HG02970 (cell line): Measurements from ENCODE around the gene MAN1A2.

Source experiments
- ATAC-seq: cut with Tn5 transposase; IDR thresholded peaks from one replicate; pipeline ENCODE4 v1.9.1; 2021; ENCODE audit warnings: mild to moderate bottlenecking, moderate library complexity, moderate number of reproducible peaks; ENCODE audit not compliant: unreplicated experiment, low FRiP score

The MAN1A2 gene

DNA sequence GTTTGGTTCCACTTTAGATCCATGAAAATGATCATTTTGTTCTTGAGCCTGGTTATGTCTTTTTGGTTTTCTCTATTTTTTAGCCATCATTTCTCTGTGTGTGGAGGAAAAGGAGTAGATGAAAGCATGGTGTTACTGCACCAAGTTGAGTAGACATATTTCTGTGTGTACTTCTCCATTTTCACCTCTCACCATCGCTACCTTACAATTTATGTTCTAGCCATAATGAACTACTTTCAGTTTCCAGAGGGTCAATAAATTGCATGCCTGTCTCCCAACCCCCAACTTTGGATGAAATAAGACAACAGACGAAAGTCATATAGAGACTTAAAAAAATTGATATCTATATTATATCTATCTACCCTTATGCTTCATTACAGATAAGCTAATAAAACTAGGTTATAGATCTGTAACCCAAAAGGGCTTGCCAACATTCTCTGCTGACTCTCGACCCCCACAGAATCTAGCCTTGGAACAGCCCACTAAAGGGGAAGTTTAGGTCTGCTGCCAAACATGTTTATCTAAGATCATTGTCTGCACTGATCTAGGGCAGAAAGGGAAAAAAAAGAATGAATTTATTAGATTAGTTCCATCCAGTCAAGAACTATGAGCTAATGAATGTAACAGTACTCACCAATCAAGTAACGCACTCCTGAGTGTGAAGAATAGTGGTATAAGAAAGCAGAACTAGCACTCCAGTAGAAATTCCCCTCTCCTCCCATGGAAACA is 7.5 kb upstream of the MAN1A2 start:
- ATAC-seq = no peak

DNA sequence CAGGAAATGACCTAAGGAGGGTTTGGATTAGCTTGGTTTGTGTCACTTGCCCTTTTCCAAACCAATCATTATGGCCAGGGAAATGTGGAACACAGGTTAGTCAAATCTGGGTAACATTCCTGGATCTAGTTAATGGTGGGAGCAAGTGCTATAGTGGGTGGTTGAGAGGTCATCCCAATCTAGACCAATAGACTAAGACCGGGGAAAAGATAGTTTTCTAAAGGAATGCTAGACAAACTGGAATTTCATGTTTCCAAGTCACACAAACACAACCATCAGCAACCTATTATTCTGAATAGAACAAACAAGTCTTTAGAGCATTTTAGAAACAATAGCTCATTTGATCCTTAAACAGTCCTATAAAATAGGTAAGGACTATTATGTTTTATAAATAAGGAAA is 4.3 kb upstream of the MAN1A2 start:
- no peak for ATAC-seq

DNA sequence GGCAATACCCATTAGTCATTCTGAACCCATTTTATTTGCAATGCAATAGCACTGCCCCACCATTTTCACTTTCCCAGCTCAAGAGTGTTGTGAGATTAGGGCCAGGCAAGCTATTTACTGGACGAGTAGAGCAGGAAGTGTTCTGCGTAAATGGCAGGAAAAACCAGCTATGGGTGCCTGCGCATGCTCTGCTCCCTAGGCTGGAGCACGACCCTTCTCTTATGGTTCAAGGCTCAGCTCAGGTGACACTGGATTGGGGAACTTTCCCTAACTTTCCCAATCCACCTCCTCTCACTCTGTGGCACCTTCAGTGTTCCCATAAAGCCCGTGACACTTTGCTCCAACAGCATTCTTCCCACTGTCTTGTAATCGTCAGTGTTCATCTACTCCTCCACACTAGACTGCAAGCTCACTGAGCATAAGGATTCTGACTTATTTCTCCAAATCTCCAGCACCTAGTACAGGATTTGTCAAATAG is 3.6 kb upstream of the MAN1A2 start:
- ATAC-seq = no peak

DNA sequence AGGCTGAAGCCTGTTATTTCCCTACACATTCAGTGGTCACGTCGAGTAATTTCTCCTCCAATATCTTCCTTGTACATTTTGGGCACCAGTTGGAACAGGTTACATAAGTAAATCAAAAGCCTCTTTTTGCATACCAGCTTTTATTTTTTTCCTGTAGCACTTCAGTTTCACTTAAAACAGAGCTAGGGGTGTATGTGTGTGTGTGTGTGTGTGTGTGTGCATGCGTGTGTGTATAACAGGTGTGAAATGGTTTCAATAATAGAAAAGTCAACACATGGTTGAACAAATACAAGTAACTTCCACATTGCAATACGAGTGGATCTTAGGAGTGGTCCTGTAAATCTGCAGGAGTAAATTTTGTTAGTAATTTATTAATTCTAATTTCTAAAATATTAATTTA is 3.0 kb upstream of the MAN1A2 start:
- no peak for ATAC-seq

DNA sequence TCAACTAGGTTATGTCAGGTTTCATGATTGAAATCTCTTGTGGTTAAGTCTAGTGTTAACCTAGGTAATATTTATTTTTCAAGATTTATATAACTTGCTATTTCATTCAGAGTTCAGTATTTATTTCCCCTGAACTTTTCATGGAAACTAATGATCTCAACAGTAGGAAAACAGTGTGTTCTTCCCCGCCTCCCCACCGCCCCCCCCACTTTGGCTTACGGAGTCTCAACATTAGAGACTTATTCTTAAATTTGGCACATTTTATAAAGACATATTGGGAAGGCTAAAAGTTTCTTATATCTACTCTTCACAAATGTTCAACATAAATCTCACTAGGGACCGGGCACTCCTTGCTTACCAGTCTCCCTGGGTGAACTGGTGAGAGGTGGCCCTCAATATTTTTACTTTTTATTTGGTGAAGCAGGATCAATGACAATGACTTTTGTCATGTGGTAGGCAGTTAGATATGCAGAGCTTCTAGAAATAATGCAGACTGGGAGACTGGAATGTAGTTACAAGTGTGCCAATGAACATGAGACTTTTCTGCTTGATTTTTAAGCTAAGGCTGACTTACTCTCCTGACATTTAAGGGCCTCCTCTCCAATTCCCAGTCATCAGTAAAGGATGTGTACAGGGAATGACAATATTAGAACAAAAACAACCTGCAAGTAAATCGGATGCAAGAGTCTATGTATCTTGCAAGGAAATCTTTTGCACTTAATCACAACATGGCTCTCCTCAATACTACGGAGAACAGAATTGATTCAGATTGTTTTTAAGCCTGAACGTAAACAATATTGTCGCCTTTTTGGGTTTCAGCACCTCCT is 1.7 kb upstream of the MAN1A2 start:
- ATAC-seq = no peak

DNA sequence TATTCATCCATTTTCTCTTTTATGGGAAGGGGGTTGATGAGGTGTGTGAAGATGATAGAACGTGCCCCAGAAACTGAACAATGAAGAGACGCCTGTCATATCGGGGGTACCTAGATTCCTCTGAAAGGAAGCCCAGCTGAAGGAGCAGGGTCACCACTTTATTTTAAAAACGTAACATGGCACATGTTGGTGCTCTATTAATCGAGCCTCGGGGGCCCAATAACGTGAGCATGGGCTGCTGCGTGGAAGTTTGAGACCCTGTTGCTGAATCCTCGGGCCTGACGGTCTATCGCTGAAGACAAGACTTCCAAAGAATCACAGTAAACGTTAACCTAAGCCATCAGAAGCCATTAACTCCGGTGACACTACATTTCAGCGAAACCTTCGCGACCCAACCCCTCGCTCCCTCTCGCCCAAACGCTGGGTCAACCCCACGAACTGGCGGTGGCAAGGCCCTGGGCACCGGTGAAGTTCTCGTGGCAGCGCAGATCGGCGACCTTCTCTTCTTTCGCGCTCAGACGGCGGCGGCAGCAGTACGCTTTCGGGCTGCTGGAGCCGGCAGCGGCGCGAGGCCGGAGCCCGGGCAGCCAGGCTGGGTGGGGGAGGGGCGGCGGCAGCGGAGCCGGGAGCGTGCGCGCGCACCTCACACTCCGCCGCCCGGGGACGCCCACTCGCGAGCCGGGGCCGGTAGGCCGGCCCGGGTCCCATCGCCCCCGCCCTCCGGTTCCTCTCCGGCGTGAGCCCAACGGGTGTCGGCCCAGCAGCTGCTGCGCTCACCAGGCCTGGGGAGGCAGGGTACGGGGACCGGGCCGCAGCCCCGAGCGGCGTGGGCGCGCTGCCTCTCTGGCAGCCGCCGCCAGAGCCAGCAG is 838 bp upstream of the MAN1A2 start:
- peak; percentile 56 for ATAC-seq

DNA sequence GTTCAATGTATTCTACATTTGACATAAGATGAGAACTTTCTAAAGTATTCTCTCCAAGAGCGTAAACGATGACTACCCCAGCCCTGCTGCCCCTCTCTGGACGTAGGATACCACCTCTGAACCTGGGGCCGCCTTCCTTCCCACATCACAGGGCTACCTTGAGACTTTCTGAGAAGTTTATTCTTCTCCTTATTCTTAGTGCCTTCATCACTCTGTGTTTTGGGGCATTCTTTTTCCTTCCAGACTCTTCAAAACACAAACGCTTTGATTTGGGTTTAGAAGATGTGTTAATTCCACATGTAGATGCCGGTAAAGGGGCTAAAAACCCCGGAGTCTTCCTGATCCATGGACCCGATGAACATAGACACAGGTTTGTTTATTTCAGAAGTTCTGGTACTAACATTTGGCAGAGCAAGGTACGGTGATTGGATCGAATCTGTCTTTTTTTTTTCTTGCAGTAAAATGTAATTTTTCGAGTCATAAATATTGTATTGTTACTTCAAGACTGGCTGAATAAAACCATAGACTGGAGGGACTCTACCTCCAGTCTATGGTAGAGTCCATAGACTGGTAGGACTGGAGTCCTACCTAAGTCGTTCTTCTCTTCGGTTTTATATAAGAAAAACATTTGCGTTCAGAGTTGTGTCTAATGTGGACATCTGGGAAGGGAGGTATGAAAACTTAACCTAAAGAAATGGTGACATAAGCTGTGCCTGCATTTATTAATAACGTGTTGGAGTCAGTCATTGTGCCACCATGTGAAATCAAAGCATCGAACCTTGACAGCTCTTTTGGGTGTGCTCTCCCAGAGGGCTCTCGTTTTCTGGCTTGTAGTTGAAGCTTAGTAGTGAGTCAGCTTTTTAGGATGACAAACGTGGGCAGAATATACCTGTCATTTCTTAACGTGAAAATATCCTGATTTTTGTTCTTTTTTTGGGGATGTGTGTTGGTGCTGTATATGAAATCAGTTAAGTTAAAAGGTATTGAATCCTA is 1.2 kb downstream of the MAN1A2 start:
- no peak for ATAC-seq

DNA sequence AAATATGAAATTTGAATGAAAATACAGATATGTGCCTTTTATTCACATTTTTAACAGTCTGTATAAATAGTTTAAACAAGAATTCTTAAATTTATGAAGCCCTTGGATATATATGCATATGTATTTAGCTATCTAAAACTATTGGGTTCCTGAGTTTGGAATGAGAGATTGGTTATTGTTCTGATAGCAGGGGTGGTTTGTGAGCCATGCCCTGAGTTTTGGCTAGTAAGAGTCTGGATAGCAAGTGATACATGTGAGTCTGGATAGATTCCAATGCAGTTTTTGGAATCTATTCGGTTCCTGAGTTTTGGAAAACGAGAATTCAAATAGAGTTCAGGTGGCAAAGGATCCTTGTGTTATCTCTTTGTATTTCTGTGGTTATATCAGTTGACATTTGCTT is 2.8 kb downstream of the MAN1A2 start:
- no peak for ATAC-seq

DNA sequence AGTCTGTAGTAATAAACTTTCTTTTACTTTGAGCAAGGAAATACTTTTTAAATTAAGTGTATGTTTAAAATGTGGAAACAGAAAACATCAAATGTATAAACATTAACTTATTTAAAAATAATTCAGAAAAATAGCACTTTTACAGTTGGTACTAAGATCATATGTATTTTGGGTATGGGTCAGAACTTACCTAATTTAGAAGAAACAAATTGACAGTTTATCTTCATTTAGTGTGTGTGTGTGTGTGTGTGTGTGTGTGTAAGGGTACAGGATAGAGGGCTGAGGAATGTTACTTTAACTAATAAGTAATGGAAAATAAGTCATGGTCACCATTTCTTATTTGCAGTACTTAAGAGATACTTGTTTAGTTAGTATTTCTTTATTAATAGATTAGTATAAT is 3.3 kb downstream of the MAN1A2 start:
- ATAC-seq = no peak

DNA sequence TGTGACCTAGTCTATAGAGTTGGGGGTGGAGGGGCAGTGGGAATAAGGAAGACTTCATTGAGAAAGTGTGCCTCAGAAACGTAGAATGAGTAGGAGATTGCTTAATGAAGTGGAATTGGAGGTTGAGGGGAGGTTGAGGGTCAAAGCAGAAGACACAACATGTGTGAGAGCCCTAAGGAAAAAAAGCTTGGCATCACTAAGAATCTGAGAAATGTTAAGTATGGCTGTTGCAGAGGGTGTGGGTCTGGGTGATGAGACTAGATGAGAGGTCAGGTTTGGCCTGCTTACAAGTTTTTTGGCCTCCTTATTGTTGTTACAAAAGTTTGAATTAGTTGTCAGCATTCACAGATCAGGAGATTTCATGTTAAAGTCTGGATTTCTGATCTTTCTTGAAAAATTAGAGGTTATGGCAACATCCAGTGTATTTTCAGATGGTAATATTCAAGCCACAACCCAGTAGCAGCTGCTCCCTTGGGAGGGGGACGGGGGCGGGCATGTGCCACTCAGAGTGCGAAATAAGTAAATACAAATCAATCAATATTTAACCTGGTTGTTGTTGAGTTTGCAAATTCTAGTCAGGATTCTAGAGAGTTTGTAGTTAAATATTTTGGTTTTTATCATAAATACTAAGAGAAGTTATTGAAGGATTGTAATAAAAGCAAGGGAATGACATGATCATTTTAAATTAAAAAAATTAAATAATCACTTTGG is 4.3 kb downstream of the MAN1A2 start:
- ATAC-seq = no peak

DNA sequence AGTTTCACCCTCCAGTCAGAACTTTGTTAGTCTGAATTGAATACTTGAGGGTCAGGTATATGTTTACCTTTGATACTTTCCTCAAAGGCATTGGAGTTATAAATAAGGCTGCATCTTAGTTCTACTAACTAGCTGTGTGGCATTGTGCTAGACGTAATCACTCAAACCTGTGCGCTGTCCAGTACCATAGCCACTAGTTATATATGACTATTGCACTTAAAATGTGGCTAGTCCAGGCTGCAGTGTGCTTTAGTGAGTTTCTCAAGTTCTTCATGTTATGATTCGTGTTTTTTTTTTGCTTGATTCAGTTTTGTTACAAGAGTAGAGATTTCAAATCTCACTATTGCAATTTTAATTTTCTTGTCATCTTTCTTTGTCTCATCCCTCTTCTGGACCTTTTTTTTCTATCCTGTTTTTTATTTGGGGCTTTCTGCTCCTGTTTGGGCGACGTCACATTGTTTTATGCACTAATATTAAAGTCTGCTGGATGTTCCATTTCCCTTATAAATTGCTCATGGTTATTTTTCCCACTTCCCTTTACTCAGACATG is 5.7 kb downstream of the MAN1A2 start:
- no peak for ATAC-seq

DNA sequence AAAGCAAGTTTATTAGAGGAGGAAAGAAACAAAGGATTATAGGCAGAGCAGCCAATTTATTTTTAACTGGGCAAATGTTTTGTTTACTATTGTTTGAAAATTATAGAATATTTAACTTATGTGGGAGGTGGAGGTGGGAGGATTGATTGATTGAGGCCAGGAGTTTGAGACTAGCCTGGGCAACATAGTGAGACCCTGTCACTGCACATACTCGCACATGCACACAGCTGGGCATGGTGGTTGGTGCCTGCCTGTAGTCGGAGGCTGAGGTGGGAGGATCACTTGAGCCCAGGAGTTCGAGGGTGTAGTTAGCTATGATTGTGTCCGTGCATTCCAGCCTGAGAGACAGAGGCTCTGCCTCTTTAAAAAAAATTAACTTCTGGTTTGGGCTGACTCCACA is 6.7 kb downstream of the MAN1A2 start:
- no peak for ATAC-seq

DNA sequence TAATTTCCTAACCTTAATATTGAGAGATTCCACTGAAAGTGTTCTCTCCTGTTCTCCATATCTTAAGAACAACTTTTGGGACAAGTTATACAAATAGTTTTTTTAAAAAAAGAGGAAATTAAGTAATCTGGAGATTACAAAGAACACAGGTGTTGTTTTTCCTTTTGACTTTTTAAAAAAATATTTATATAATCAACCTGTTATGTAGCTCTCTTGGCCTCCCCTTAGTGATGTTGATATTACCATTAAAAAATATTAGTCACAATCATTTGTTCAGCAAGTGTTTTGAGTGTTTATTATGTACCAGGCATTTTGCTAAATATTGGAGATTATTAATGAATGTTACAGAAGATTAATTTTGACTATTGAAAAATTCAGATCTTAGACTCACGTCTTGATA is 8.1 kb downstream of the MAN1A2 start:
- ATAC-seq = no peak

DNA sequence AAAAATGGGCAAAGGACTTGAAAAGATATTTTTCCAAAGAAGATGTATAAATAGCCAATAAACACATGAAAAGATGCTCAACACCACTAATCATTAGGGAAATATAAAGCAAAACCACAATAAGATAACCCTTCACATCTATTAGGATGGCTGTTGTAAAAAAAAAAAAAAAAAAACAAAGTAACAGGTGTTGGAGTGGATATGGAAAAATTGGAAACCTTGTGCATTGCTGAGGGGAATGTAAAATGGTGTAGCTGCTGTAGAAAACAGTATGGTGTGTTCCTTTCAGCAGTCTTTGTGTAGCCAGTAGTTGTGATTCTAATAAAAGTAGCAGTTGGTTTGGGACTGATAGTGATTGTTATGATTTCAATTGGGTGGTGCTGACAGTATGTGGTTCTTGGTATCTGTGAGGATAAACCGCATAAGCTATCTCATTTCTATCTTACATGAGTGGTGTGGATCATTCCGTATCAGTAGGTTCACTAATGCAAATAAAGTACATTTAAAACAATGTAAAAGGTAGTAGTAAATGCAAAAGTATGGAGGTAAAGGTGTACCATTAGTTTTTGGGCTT is 19.9 kb downstream of the MAN1A2 start:
- ATAC-seq = no peak

DNA sequence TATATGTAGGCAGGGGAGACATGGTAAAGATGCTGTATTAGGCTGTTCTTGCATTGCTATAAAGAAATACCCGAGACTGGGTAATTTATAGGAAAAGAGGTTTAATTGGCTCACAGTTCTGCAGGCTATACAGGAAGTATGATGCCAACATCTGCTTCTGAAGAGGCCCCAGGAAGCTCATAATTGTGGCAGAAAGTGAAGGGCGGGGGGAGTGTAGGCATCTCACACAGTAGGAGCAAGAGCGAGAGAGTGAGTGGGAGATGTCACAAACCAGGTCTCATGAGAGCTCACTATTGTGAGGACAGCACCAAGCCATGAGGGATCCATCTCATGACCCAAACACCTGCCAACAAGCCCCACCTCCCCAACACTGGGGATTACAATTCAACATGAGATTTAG is 21.1 kb downstream of the MAN1A2 start:
- ATAC-seq = no peak

DNA sequence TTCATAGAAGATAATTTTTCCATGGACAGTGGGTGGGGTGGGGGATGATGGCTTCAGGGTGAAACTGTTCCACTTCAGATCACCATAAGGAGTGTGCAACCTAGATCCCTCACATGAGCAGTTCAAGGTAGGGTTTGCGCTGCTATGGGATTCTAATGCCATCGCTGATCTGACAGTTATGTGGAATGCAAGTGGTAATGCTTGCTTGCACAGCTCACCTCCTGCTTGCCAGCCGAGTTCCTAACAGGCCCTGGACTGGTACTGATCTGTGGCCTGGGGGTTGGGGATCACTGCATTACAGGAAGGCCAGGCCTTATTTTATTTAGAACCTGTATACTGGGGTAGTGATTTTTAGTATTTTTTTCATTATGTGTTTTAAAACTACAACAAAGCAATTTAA is 22.0 kb downstream of the MAN1A2 start:
- no peak for ATAC-seq

DNA sequence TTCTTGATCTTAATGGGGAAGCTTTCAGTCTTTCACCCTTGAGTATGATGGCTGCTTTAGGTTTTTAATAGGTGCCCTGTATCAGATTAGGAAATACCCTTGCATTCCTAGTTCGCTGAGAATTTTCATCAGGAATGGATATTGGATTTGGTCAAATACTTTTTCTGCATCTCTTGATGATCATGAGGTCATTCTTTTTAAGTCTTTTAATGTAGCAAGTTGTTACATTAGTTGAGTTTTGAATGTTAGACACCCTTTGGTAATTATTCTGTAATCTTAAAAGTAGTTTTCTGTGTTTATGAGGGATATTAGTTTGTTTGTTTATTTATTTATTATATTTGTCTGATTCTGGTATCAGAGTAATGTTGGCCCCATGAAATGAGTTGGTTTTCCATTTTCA is 22.5 kb downstream of the MAN1A2 start:
- no peak for ATAC-seq

DNA sequence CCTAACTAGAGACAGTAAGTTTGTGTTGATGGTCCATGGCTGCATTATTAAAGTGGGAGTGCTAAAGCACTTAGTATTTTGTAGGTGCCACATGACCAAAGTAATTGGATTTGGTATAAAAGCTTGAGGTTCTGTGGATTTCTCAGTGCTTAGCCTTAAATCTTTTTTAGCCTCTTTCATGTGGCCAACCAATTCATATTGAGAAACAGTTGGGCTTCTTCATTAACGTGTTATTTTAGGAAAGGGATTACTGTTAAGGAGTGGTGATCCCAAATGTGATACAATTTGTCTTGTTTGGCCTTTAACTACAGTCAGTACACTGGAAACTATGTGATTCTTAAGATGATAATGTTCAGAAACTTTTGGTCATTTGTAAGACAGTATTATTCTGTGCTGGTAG is 25.5 kb downstream of the MAN1A2 start:
- no peak for ATAC-seq

DNA sequence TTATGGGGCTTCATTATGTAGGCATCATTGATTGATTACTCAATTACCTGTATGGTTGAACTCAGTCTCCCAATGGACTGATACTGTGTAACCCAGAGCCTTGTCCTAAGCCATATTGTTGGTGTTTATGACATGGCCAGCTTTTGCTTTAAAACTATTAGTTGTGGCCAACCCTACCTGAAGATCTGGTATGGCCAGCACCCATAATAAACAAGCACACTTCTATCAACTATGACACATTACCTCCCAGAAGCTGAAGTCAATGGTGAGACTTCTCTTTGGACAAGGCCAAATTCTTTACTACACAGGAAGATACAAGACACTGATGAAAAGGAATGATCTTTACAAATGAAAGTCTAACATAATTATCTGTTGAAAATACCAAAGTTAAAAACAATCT is 28.8 kb downstream of the MAN1A2 start:
- ATAC-seq = no peak
